Osteoblast (primary cell): ENCODE data around the gene GATB. TPM values are rescaled to one million over a fixed set of nuclear protein-coding genes. Genes with fewer than 3 reads are reported as not detected.

Source experiments
- DNase-seq: peaks from one replicate; pipeline ENCODE4 v3.0.0; 2011; ENCODE audit warnings: low spot score, mixed read lengths; ENCODE audit not compliant: insufficient read length; ENCODE audit errors: missing footprints
- H2AFZ ChIP-seq: 2 replicates; pipeline ENCODE4 v1.6.0; 2011; ENCODE audit warnings: mild to moderate bottlenecking, low read length
- H3K27ac ChIP-seq: 2 replicates; pipeline ENCODE4 v1.5.1; 2011; ENCODE audit warnings: mild to moderate bottlenecking, low read depth, low read length, moderate library complexity
- H3K27me3 ChIP-seq: 2 replicates; pipeline ENCODE4 v1.6.0; 2012; ENCODE audit warnings: mild to moderate bottlenecking, control low read depth, inconsistent platforms, low read length, moderate library complexity; ENCODE audit not compliant: insufficient read depth
- H3K36me3 ChIP-seq: 2 replicates; pipeline ENCODE4 v1.5.1; 2011; ENCODE audit warnings: mild to moderate bottlenecking, low read length, control low read depth, moderate library complexity; ENCODE audit not compliant: insufficient read depth
- H3K4me1 ChIP-seq: 2 replicates; pipeline ENCODE4 v1.5.1; 2011; ENCODE audit warnings: mild to moderate bottlenecking, low read length, control low read depth, moderate library complexity; ENCODE audit not compliant: insufficient read depth
- H3K4me2 ChIP-seq: 2 replicates; pipeline ENCODE4 v1.6.0; 2011; ENCODE audit warnings: mild to moderate bottlenecking, low read length; ENCODE audit not compliant: insufficient read depth
- H3K4me3 ChIP-seq: fragments of 200-600 bp; sonication (generic); 3 replicates; pipeline ENCODE4 v1.5.1; 2012; ENCODE audit warnings: mild to moderate bottlenecking, low read length, inconsistent platforms; ENCODE audit not compliant: insufficient read depth
- H3K79me2 ChIP-seq: 2 replicates; pipeline ENCODE4 v1.6.0; 2012; ENCODE audit warnings: mild to moderate bottlenecking, low read length, control low read depth, inconsistent platforms; ENCODE audit not compliant: insufficient read depth
- H3K9me3 ChIP-seq: 2 replicates; pipeline ENCODE4 v1.5.1; 2011; ENCODE audit warnings: low read depth, low read length, control low read depth
- H4K20me1 ChIP-seq: 2 replicates; pipeline ENCODE4 v1.6.0; 2012; ENCODE audit warnings: mild to moderate bottlenecking, low read length, control low read depth; ENCODE audit not compliant: insufficient read depth
- CTCF ChIP-seq: IDR thresholded peaks from 2 replicates; pipeline ENCODE4 v1.5.1; 2011; ENCODE audit warnings: mild to moderate bottlenecking, low read depth, low read length, moderate library complexity; ENCODE audit errors: extremely low read depth
- total RNA-seq: library from RNA; depleted of rRNA; stranded (reverse); fragments of >200 nt; gene quantifications from 2 replicates; pipeline ENCODE4 v1.2.3, GENCODE V29; 2012

Gene GATB
- total RNA-seq, 1 donor = 14.1 TPM

DNA sequence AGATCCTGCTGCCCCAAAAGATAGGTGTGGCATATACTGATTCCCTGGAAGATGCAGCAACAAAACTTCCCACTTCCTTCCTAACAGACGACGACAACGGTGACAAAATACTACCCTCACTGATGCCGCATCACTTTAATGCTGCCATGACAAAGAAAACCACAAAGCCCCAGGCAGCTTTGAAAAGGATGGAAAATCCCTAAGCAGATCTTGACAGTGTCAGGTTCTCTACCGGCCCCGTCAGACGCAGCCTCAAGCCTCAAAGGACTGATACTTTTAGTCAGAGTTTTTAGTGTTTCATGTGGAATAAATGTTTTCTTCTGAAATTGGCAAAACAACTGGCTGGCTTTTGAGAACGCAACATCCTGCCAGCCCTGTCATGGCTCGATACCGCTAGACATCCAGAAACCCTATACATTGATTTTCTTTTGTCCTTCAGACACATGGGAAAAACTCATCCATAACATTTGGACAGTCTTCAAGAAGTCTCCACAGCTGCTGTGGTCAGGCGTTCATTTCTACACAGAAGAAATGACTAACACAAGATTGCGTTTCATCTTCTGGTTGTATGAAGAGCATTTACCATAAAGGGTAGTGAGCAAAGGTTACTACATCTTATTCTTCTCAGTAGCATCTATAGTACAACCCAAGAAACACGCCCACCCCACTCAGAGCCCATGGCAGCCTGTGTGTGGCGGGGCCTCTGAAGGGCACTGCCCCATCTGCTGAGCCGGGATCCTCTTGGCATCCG lies 60.1 kb downstream of the GATB start:
- Histone ChIP-seq H3K79me2 (no peaks in the 10 kb centered on the region), H3K4me3 (no peak overlapping the region), H3K36me3 (peaks cover 2% of the 10 kb centered on the region), H3K27me3 (no peaks in the 10 kb centered on the region), H3K27ac (no peak overlapping the region), H3K4me1 (no peaks in the 10 kb centered on the region), H2AFZ (no peak overlapping the region), H3K9me3 (no peaks in the 10 kb centered on the region), H4K20me1 (no peaks in the 10 kb centered on the region), H3K4me2 (no peak overlapping the region)
- DNase-seq = no peak
- no peak for TF ChIP-seq CTCF

GRCh38 chr4:151698213-151698612 lies 62.6 kb downstream of the GATB start:
- Histone ChIP-seq H2AFZ (no peak overlapping the region), H3K4me3 (no peak overlapping the region), H3K4me2 (no peak overlapping the region), H3K9me3 (no peaks in the 10 kb centered on the region), H4K20me1 (no peaks in the 10 kb centered on the region), H3K79me2 (no peaks in the 10 kb centered on the region), H3K27ac (no peak overlapping the region), H3K4me1 (no peaks in the 10 kb centered on the region), H3K27me3 (no peaks in the 10 kb centered on the region), H3K36me3 (peaks cover 2% of the 10 kb centered on the region)
- DNase-seq = no peak
- no peak for TF ChIP-seq CTCF

DNA sequence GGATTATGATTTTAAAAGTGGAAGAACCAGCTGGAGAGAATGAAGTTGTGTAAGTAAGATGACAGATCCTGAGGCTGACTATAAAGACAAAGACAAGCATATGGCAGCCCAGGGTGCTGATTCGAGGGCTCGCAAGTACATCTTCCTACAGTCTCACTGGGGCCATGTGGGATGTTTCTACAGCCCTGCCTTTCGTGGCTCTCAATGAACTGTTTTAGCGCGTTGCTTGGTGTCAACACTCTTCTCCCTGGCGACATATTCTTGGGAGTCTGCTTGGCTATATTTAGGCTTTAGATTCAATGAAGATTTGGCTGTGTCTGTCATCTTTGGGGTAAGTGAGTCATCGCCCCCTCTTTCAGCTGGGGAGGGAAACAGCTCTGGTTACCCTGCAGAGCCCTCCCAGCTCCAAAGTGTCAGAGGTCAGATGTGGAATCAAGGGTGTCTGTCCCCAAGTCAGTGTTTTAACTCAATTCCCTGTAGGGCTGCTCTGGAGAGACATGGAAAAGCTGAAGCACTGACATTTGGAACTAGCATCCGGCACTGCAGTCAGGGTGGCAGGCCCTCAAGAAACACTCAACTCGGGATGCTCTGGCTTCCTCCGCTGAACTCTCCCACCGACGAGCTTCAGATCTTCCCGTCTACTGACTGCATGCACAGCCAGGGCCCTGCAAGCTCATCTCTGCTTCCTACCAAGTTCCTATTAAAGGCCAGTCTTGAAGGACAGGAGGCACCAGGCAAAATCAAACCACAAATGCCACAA lies 65.7 kb downstream of the GATB start:
- H2AFZ ChIP-seq = no peak overlapping the region
- peaks cover 15% of the 10 kb centered on the region for H3K4me1 ChIP-seq
- H3K4me3 ChIP-seq = no peak overlapping the region
- H3K9me3 ChIP-seq = no peaks in the 10 kb centered on the region
- H3K36me3 ChIP-seq = no peaks in the 10 kb centered on the region
- H3K27ac ChIP-seq = no peak overlapping the region
- H4K20me1 ChIP-seq = no peaks in the 10 kb centered on the region
- TF ChIP-seq CTCF = no peak
- H3K79me2 ChIP-seq = no peaks in the 10 kb centered on the region
- DNase-seq = no peak
- H3K27me3 ChIP-seq = no peaks in the 10 kb centered on the region
- no peak overlapping the region for H3K4me2 ChIP-seq

GRCh38 chr4:151692821-151693673 lies 67.8 kb downstream of the GATB start:
- no peak overlapping the region for H3K4me2 ChIP-seq
- DNase-seq = no peak
- peaks cover 31% of the 10 kb centered on the region for H3K4me1 ChIP-seq

More at GRCh38 chr4:151692821-151693673, 67.8 kb downstream of the GATB start:
- Histone ChIP-seq H3K79me2 (no peaks in the 10 kb centered on the region), H3K4me3 (no peak overlapping the region), H4K20me1 (no peaks in the 10 kb centered on the region), H3K27me3 (no peaks in the 10 kb centered on the region), H2AFZ (no peak overlapping the region), H3K36me3 (no peaks in the 10 kb centered on the region), H3K9me3 (no peaks in the 10 kb centered on the region), H3K27ac (no peak overlapping the region)
- no peak for TF ChIP-seq CTCF
